PFSK-1 (cell line): ENCODE results near the gene ADAR.

Experiments
- FOXP2 ChIP-seq: optimal IDR thresholded peaks from 2 replicates; pipeline ENCODE3; 2011; ENCODE audit warnings: borderline replicate concordance, control low read depth, inconsistent platforms; ENCODE audit not compliant: insufficient read depth; ENCODE audit errors: extremely low read length, extremely low read depth
- POLR2AphosphoS5 ChIP-seq: IDR thresholded peaks from 2 replicates; pipeline ENCODE4 v1.6.1; 2012; ENCODE audit warnings: low read depth, mild to moderate bottlenecking, control low read depth, low read length, moderate library complexity
- SIN3A ChIP-seq: IDR thresholded peaks from 2 replicates; pipeline ENCODE4 v1.6.1; 2012; ENCODE audit warnings: mild to moderate bottlenecking, low read length, moderate library complexity, borderline replicate concordance; ENCODE audit not compliant: insufficient read depth
- TAF1 ChIP-seq: IDR thresholded peaks from 2 replicates; pipeline ENCODE4 v1.6.1; 2012; ENCODE audit warnings: low read length, control low read depth, borderline replicate concordance; ENCODE audit not compliant: insufficient read depth
- TF ChIP-seq, protein P1 (sequence below), 2 experiments: IDR thresholded peaks; 2 replicates each; pipeline versions ENCODE4 v1.6.1 to v1.8.0; 2011 to 2012; ENCODE audit warnings: low read depth in 2 of 2, low read length in 2 of 2, control low read depth in 1 of 2, inconsistent platforms in 1 of 2, mild to moderate bottlenecking in 1 of 2, moderate library complexity in 1 of 2; ENCODE audit not compliant: insufficient read depth in 1 of 2

DNA sequence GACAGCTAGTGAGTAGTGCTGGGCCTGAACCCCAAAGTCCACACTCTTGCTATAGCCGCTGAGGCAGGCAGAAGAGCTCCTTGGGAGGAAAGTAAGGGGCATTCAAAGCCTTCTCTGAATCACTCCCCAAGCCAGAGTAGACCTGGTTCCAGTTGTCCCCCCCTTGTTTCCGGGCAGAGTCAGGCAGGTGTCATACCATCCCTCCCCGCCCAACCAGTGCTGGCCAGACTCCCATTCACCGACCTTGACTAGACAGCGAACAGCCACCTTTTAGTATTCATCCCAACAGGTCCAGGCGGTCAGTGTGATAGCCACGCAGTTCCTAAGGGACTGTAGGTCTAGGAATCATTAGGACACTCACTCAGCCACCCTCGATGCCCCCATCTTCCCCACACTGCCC, 28.6 kb downstream of the ADAR start:
- TF ChIP-seq POLR2AphosphoS5 (0 out of 2 replicates have a peak, but pooled peaks have one; percentile 16), TAF1 (no peak), FOXP2 (no peak), SIN3A (no peak)
- TF ChIP-seq, protein P1, sequence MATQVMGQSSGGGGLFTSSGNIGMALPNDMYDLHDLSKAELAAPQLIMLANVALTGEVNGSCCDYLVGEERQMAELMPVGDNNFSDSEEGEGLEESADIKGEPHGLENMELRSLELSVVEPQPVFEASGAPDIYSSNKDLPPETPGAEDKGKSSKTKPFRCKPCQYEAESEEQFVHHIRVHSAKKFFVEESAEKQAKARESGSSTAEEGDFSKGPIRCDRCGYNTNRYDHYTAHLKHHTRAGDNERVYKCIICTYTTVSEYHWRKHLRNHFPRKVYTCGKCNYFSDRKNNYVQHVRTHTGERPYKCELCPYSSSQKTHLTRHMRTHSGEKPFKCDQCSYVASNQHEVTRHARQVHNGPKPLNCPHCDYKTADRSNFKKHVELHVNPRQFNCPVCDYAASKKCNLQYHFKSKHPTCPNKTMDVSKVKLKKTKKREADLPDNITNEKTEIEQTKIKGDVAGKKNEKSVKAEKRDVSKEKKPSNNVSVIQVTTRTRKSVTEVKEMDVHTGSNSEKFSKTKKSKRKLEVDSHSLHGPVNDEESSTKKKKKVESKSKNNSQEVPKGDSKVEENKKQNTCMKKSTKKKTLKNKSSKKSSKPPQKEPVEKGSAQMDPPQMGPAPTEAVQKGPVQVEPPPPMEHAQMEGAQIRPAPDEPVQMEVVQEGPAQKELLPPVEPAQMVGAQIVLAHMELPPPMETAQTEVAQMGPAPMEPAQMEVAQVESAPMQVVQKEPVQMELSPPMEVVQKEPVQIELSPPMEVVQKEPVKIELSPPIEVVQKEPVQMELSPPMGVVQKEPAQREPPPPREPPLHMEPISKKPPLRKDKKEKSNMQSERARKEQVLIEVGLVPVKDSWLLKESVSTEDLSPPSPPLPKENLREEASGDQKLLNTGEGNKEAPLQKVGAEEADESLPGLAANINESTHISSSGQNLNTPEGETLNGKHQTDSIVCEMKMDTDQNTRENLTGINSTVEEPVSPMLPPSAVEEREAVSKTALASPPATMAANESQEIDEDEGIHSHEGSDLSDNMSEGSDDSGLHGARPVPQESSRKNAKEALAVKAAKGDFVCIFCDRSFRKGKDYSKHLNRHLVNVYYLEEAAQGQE (IDR thresholded peaks at IDR 0.05; ENCODE audit: insufficient read depth in 1 of 2, low read depth in 2 of 2, low read length in 2 of 2) = no peak
